ENCODE results near the gene RAB6A.

RAB6A gene

DNA sequence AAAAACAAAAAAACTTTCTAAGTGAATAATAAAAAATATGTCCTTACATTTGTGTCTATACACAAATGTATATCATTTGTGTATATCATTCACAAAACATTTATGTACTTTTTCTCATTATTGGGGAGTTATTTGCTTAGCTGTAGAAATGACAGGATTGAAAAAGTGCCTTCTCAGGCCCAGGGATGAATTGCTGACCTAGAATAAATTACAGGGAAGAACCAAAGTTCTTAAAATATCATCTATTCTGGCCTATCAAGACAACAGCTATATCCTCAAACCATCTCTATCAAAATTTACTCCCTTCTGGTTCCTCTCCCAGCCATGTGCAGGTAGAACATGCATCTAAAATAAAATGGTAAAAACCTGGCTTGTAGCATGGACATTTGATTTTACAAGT lies 1.9 kb upstream of the RAB6A start:
- TF ChIP-seq, protein P1, sequence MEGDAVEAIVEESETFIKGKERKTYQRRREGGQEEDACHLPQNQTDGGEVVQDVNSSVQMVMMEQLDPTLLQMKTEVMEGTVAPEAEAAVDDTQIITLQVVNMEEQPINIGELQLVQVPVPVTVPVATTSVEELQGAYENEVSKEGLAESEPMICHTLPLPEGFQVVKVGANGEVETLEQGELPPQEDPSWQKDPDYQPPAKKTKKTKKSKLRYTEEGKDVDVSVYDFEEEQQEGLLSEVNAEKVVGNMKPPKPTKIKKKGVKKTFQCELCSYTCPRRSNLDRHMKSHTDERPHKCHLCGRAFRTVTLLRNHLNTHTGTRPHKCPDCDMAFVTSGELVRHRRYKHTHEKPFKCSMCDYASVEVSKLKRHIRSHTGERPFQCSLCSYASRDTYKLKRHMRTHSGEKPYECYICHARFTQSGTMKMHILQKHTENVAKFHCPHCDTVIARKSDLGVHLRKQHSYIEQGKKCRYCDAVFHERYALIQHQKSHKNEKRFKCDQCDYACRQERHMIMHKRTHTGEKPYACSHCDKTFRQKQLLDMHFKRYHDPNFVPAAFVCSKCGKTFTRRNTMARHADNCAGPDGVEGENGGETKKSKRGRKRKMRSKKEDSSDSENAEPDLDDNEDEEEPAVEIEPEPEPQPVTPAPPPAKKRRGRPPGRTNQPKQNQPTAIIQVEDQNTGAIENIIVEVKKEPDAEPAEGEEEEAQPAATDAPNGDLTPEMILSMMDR (IDR thresholded peaks at IDR 0.05; ENCODE audit: low read depth, low read length): no peak
- no peak for DNase-seq (ENCODE audit: low read depth in 2 of 2)
- no peak overlapping the region for H3K4me3 ChIP-seq (replicated peaks in 1 of 2; ENCODE audit: low read depth in 2 of 2, low read length in 2 of 2)

DNA sequence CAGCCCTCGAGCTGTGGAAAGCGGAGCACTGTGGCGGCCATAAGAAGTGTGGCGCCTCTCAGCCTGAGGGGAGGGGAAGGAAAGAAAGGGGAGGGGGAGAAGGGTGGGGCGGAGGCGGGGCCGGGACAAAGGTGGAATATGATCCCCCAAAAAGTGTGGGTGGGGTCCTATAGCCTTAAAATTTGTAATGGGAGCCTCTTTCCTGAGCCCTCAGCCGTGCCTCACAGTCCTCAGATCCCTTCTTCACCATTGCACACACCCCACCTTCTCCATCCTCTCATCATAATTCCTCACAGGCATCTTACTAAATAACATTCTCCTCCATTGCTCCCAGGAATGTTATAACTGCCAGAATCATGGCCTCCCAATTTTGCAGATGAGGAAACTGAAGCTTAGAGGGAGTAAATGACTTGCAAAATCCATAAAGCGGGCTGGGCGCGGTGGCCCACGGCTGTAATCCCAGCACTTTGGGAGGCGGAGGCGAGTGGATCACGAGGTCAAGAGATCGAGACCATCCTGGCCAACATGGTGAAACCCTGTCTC lies 600 bp upstream of the RAB6A start:
- DNase-seq (ENCODE audit: low read depth in 2 of 2): no peak
- peak overlapping the region; percentile 17 to 74 for H3K4me3 ChIP-seq (replicated peaks in 1 of 2; ENCODE audit: low read depth in 2 of 2, low read length in 2 of 2)
- TF ChIP-seq, protein P1 (IDR thresholded peaks at IDR 0.05; ENCODE audit: low read depth, low read length): no peak

DNA sequence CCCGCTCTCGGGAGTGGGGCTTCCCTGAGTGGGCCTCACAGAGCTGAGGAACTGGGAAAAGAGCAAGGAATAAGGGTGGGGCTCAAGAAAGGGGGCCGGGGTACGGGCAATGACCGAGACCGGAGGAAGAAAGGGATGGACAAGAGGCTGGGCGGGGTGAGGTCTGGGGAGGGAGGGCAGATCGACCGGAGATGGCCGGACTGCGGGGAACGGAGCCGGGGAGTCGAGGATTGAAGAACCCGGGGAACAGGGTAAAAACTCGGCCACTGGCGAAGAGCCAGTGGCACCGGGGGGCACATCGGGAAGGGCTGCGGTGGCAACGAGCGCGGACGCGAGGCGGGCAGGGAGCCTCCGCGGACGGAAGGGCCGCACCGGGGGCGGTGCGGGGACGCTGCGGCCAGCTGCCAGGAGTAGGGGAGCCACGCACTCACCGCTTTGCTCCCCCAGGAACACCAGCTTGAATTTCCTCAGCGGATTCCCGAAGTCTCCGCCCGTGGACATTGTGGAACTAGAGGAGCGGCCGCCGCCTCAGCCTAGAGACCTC lies 667 bp downstream of the RAB6A start:
- DNase-seq (ENCODE audit: low read depth in 2 of 2): peak; percentile 43 to 59
- TF ChIP-seq, protein P1 (IDR thresholded peaks at IDR 0.05; ENCODE audit: low read depth, low read length): no peak
- peak overlapping the region; percentile 74 to 88 for H3K4me3 ChIP-seq (replicated peaks in 1 of 2; ENCODE audit: low read depth in 2 of 2, low read length in 2 of 2)

- peak; percentile 41 to 43 for DNase-seq (ENCODE audit: low read depth in 2 of 2)
- TF ChIP-seq, protein P1 (IDR thresholded peaks at IDR 0.05; ENCODE audit: low read depth, low read length): peak; percentile 27
- peak overlapping the region; percentile 74 to 88 for H3K4me3 ChIP-seq (replicated peaks in 1 of 2; ENCODE audit: low read depth in 2 of 2, low read length in 2 of 2)
Observed at GRCh38 chr11:73759610-73760134, 1.2 kb downstream of the RAB6A start.

GRCh38 chr11:73758451-73758850 lies 2.4 kb downstream of the RAB6A start:
- DNase-seq (ENCODE audit: low read depth in 2 of 2): no peak
- TF ChIP-seq, protein P1 (IDR thresholded peaks at IDR 0.05; ENCODE audit: low read depth, low read length): no peak
- H3K4me3 ChIP-seq (replicated peaks in 1 of 2; ENCODE audit: low read depth in 2 of 2, low read length in 2 of 2): peak overlapping the region; percentile 74 to 88

GRCh38 chr11:73757598-73757997 lies 3.3 kb downstream of the RAB6A start:
- TF ChIP-seq, protein P1 (IDR thresholded peaks at IDR 0.05; ENCODE audit: low read depth, low read length): no peak
- no peak overlapping the region for H3K4me3 ChIP-seq (replicated peaks in 1 of 2; ENCODE audit: low read depth in 2 of 2, low read length in 2 of 2)
- no peak for DNase-seq (ENCODE audit: low read depth in 2 of 2)

All from cardiac fibroblast (primary cell).